Loucy (cell line): ENCODE measurements around the gene RUNX1.

Experiments
- H2AFZ ChIP-seq: fragments of 200-600 bp; sonication (generic); 2 replicates; pipeline ENCODE4 v1.6.0; 2016; ENCODE audit warnings: antibody characterized with exemption, mild to moderate bottlenecking, low read length, moderate library complexity
- H3F3A ChIP-seq: fragments of 200-600 bp; 2 replicates; pipeline ENCODE4 v1.6.0; 2016; ENCODE audit warnings: antibody characterized with exemption, low read depth, mild to moderate bottlenecking
- H3K27me3 ChIP-seq: fragments of 200-600 bp; sonication (generic); 2 replicates; pipeline ENCODE4 v1.6.1; 2014; ENCODE audit warnings: low read length, mild to moderate bottlenecking; ENCODE audit not compliant: insufficient read depth, poor library complexity, severe bottlenecking
- H3K36me3 ChIP-seq: fragments of 200-600 bp; sonication (generic); 2 replicates; pipeline ENCODE4 v1.6.1; 2016; ENCODE audit warnings: low read length; ENCODE audit not compliant: insufficient read depth
- H3K4me1 ChIP-seq: fragments of 200-600 bp; sonication (generic); 2 replicates; pipeline ENCODE4 v1.5.1; 2014; ENCODE audit warnings: low read length, mild to moderate bottlenecking; ENCODE audit not compliant: insufficient read depth, poor library complexity, severe bottlenecking
- H3K4me2 ChIP-seq: fragments of 200-600 bp; sonication (generic); 2 replicates; pipeline ENCODE4 v1.6.0; 2014; ENCODE audit warnings: antibody characterized with exemption, low read length, low read depth, mild to moderate bottlenecking; ENCODE audit not compliant: poor library complexity, severe bottlenecking
- H3K4me3 ChIP-seq: fragments of 200-600 bp; sonication (generic); 2 replicates; pipeline ENCODE4 v1.5.1; 2014; ENCODE audit warnings: low read length, mild to moderate bottlenecking, mixed read lengths; ENCODE audit not compliant: poor library complexity, severe bottlenecking
- H3K79me2 ChIP-seq: fragments of 200-600 bp; sonication (generic); 2 replicates; pipeline ENCODE4 v1.6.1; 2014; ENCODE audit warnings: low read length; ENCODE audit not compliant: insufficient read depth
- H3K9ac ChIP-seq: fragments of 200-600 bp; sonication (generic); 2 replicates; pipeline ENCODE4 v1.6.0; 2014; ENCODE audit warnings: mild to moderate bottlenecking, low read depth, low read length, moderate library complexity; ENCODE audit not compliant: poor library complexity, severe bottlenecking
- H3K9me2 ChIP-seq: fragments of 200-600 bp; sonication (generic); replicated peaks from 2 replicates; pipeline ENCODE4 v1.6.1; 2016; ENCODE audit warnings: low read depth, low read length, mixed read lengths
- H3K9me3 ChIP-seq: fragments of 200-600 bp; sonication (generic); 2 replicates; pipeline ENCODE4 v1.6.1; 2014; ENCODE audit warnings: mild to moderate bottlenecking, antibody characterized with exemption, low read length, low read depth; ENCODE audit not compliant: insufficient read depth
- H4K20me1 ChIP-seq: fragments of 200-600 bp; sonication (generic); 2 replicates; pipeline ENCODE4 v1.6.0; 2014; ENCODE audit warnings: antibody characterized with exemption, low read length, mild to moderate bottlenecking; ENCODE audit not compliant: insufficient read depth, poor library complexity, severe bottlenecking
- CTCF ChIP-seq: fragments of 200-600 bp; sonication (generic); conservative IDR thresholded peaks from 2 replicates; pipeline ENCODE4 v1.5.1; 2014; ENCODE audit warnings: mild to moderate bottlenecking, antibody characterized with exemption, low read length
- EZH2phosphoT487 ChIP-seq: fragments of 200-600 bp; IDR thresholded peaks from 2 replicates; pipeline ENCODE4 v1.6.1; 2018; ENCODE audit warnings: antibody characterized with exemption, mild to moderate bottlenecking, moderate library complexity, borderline replicate concordance

RUNX1 gene

GRCh38 chr21:35079181-35079580 is 30.1 kb upstream of the RUNX1 start:
- Histone ChIP-seq H3K27me3 (no peaks in the 10 kb centered on the region), H3K4me1 (no peaks in the 10 kb centered on the region), H4K20me1 (no peaks in the 10 kb centered on the region), H3K4me3 (no peak overlapping the region), H3K36me3 (no peaks in the 10 kb centered on the region), H3K9me3 (peaks cover 5% of the 10 kb centered on the region; the same call in 1 of the 2 replicates), H3K9me2 (no peaks in the 10 kb centered on the region), H3K9ac (no peak overlapping the region), H2AFZ (no peak overlapping the region), H3K4me2 (no peak overlapping the region), H3F3A (no peaks in the 10 kb centered on the region), H3K79me2 (no peaks in the 10 kb centered on the region)
- no peak for TF ChIP-seq EZH2phosphoT487
- TF ChIP-seq CTCF: no peak

- Histone ChIP-seq H4K20me1 (no peaks in the 10 kb centered on the region), H3K27me3 (no peaks in the 10 kb centered on the region), H3K9me3 (peaks cover 5% of the 10 kb centered on the region; the same call in 1 of the 2 replicates), H3K9ac (no peak overlapping the region), H3F3A (no peaks in the 10 kb centered on the region), H3K4me3 (no peak overlapping the region), H3K4me1 (no peaks in the 10 kb centered on the region), H3K36me3 (no peaks in the 10 kb centered on the region), H2AFZ (no peak overlapping the region), H3K79me2 (no peaks in the 10 kb centered on the region), H3K9me2 (no peaks in the 10 kb centered on the region), H3K4me2 (no peak overlapping the region)
- no peak for TF ChIP-seq EZH2phosphoT487
- TF ChIP-seq CTCF: no peak
Observed at GRCh38 chr21:35077975-35078374, 28.9 kb upstream of the RUNX1 start.

DNA sequence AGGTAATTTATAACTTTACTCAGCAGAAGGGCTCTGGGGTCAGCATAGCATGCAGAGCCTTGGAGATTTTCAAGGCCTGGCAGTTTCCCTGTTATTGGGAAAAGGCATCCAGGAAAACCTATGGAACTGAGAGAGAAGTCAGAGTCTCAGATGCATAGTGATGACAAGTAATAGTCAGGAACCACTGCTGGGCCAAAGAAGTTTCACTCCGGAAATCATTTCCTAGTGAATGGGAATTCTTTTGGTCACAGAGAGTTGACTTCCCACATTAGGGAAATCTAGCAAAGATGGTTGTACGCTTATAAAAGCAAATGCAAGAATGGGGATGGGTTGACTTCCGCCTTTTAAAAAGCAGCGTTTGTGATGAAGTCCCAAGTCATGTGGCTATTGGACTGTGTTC is 28.4 kb upstream of the RUNX1 start:
- Histone ChIP-seq H3K79me2 (no peaks in the 10 kb centered on the region), H3K4me1 (no peaks in the 10 kb centered on the region), H2AFZ (no peak overlapping the region), H3K4me2 (no peak overlapping the region), H4K20me1 (no peaks in the 10 kb centered on the region), H3K9me2 (no peaks in the 10 kb centered on the region), H3K9ac (no peak overlapping the region), H3K36me3 (no peaks in the 10 kb centered on the region), H3K9me3 (peaks cover 5% of the 10 kb centered on the region; the same call in 1 of the 2 replicates), H3K27me3 (no peaks in the 10 kb centered on the region), H3K4me3 (no peak overlapping the region), H3F3A (no peaks in the 10 kb centered on the region)
- TF ChIP-seq EZH2phosphoT487: no peak
- no peak for TF ChIP-seq CTCF
